ENCODE data around the gene CRYBG1.
"Not testable (repeated sequence)": the region's sequence is repeated elsewhere in the genome, so short reads cannot be mapped to it uniquely, and the experiment has no call there.

The CRYBG1 gene

DNA sequence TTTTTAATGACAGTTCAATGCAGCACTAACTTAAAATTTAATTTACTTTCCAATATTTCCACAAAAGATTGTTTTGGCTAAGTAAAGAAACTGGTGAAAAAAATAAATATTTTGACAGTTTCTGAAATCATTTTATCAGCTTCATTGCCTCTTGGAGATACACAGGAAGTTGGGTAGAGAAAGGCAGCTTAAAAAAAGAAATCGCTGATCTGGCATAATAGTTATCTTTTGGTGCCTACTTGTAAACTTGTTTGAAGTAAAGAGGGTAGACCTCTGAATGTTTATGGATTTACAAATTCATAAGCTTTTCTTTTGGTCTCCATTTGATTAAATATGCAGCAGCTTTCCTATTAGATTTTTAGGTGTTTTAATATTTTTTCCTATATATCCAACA, 165.4 kb downstream of the CRYBG1 start:
- DNase-seq (ENCODE audit: low spot score): no peak

GRCh38 chr6:106527117-106527516, 166.6 kb downstream of the CRYBG1 start:
- no peak for DNase-seq (ENCODE audit: low spot score)

DNA sequence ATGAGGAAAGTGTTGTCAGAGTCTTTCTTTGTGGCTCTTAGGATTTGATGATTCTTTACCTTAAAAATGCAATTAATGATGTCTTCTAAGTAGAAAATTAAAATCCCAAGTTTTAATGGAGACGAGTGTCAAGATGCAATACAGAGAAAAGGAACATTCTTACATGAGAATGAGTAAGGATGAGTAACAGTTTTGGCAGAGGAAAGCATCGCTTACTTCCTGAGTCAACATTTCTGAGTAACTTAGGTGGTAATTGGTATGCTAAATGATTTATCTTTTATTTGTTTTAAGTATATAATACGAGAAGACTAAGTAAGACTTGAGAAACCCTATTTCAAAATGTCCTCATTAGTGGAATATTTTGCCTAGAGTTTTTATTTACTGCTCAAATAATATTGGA, 167.5 kb downstream of the CRYBG1 start:
- no peak for DNase-seq (ENCODE audit: low spot score)

DNA sequence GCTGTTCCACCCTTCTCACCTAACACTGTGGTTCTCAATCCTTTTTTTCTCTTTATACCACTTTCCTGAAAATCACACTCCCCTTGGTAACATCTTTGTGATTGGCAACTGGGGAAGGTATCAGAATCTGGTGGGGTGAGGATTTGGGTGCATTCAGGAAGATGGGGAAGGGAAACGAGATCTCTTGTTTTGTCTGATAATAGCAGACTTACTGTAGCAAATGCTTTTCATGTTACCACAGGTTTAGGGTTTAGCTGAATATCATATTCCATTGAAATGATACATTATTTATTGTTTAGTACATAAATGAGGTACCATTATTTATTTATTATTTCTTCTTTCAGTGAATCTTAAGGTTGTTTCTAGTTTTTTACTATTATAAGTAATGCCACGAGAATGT, 168.0 kb downstream of the CRYBG1 start:
- no peak for DNase-seq (ENCODE audit: low spot score)

DNA sequence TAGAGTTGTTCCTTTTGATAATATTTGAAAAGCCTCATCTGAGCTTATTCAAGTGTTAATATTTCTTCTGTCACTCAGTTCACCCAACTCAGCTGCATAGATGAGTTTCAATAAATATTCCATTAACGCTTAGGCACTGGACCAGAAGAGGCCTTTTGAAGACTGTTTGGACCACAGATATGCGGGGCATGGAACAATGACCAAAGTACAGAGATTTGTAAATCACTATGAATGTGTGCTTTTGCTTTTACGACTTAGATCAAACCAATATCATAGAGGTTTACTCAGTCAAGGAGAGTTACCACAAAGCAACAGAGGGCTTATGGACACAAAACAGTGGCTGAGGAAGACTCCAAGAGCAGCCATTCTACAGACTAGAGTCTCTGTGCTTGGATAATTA, 168.9 kb downstream of the CRYBG1 start:
- no peak for DNase-seq (ENCODE audit: low spot score)

GRCh38 chr6:106530026-106530425, 169.5 kb downstream of the CRYBG1 start:
- DNase-seq (ENCODE audit: low spot score): no peak

DNA sequence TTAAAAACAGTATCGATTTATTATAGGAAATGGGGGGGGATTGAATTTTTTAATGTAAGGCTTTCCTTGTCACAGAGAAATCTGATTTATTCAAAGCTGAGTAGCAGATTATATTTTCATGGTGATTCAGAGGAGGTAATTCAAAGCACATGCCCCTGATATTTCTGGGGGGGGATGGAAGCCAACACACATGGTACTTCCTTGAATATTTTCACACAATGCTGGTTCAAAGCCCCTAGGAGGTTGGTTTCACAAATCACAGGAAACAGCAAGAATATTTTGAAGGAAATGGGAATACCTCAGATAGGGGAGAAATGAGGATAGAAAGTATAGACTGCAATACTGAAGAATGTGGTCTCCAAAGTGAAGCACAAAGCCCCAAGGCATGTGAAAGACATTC, 170.0 kb downstream of the CRYBG1 start:
- no peak for DNase-seq (ENCODE audit: low spot score)

- no peak for DNase-seq (ENCODE audit: low spot score)
These were observed 172.5 kb downstream of the CRYBG1 start for GRCh38 chr6:106533054-106533453.

- no peak for DNase-seq (ENCODE audit: low spot score)
These were observed 173.5 kb downstream of the CRYBG1 start for GRCh38 chr6:106534004-106534403.

DNA sequence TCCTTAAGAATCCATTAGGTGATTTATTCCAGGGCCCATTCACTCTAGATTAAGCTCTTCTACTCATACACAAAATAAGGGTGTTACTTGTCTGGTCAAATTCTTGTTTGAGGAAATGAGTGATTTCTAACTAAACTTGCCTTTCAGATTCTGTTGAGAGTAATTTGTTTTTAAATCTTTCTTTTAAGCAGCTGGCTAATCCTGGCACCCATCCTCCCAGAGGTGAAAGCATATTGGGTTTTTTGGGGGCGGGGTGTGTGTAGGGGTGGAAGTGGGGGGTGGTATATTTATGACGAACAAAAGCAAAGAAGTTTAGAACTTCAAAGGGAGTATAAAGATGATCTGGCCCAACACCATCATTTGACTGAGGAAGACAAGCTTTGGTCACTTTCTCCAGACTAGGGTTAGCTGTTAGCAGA, 174.1 kb downstream of the CRYBG1 start:
- no peak for DNase-seq (ENCODE audit: low spot score)

- no peak for DNase-seq (ENCODE audit: low spot score)
These were observed 174.5 kb downstream of the CRYBG1 start for GRCh38 chr6:106535012-106535411.

- DNase-seq (ENCODE audit: low spot score): no peak
These were observed 175.8 kb downstream of the CRYBG1 start for GRCh38 chr6:106536357-106536756.

- DNase-seq (ENCODE audit: low spot score): no peak
These were observed 176.3 kb downstream of the CRYBG1 start for GRCh38 chr6:106536851-106537250.

- DNase-seq (ENCODE audit: low spot score): no peak
These were observed 177.1 kb downstream of the CRYBG1 start for GRCh38 chr6:106537662-106538061.

DNA sequence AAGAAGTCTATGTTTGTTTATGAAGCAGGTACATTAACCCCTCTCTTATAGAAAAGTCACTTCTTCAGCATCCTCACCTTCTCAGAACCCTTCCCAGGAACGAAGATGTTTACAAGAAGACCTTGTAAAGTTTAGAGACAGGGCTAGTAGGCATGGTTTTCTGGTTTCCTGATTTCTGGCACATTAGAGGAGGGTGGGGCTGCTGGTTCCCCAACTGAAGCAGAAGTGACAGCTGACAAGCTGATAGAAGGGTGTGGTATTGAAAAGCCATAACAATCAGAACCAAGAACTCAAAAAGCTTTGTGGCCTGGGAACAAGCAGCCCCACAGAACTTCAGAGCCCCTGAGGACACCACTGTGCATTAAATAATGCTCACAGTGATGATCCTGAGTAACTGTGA, 177.6 kb downstream of the CRYBG1 start:
- no peak for DNase-seq (ENCODE audit: low spot score)

- no peak for DNase-seq (ENCODE audit: low spot score)
These were observed 179.4 kb downstream of the CRYBG1 start for GRCh38 chr6:106539936-106540335.

GRCh38 chr6:106540432-106540831, 179.9 kb downstream of the CRYBG1 start:
- DNase-seq (ENCODE audit: low spot score): no peak

DNA sequence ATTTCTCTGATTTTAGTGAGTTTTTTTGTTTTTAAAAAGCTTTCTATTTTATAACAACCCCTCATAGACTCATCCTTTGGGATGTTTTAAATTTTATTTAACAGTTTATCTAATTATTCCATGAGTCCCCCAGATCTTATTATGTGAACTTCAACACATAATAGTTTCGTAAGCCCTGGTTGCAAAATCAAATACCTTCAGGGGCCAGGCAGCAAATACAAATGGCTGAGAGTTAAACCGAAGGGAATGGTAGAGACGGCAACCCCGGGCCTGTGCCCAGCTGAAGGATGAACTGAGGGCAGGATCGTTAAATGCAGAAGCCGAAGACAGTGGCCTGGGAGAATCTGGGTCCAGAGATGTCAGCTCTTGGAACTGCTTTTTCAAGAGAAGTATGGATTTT, 180.4 kb downstream of the CRYBG1 start:
- peak; percentile 15 for DNase-seq (ENCODE audit: low spot score)

- no peak for DNase-seq (ENCODE audit: low spot score)
These were observed 185.8 kb downstream of the CRYBG1 start for GRCh38 chr6:106546261-106546690.

GRCh38 chr6:106546691-106547414, 186.3 kb downstream of the CRYBG1 start:
- no peak for DNase-seq (ENCODE audit: low spot score)

DNA sequence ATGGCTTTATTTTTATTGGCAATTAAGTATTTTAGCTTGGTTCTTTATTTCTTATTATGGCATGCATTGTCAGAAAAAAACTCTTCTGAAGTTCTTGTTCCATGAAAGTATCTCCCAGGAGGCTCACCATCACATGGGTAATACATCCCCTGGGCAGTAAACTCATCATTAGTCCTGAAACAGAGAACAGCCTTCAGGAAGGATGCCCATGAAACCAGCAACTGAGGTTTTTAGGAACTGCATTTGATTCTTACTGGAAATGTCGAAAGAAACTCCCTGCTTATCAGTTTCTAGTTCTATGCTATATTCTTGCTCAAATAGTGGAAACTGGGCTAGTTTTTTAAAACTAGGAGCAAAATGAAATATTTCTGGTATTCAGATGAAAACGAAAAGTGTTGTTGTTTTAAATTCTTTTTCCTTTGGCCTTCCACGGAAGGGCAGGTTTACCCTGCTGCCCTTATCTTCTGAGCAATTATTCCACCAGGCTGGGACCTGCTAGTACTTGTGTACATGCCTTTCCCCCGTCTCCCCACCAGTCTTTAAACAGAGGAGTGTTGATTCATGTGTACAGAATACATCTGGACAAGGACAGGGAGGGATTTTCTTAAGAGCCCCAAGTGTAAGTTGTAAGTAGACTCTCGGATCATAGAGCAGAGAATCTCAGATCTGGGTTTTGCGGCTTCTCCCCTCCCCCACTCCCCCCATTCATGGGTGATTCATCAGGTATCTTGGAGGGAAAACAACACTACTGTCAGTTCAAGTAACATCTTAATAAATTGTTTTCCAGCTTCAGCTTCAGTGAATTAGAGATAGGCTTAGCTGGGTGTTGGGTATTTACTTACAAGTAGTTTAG, 187.3 kb downstream of the CRYBG1 start:
- peak; percentile 24 for DNase-seq (ENCODE audit: low spot score)

- not testable (repeated sequence) for DNase-seq (ENCODE audit: low spot score)
These were observed 188.5 kb downstream of the CRYBG1 start for GRCh38 chr6:106548926-106549455.

DNA sequence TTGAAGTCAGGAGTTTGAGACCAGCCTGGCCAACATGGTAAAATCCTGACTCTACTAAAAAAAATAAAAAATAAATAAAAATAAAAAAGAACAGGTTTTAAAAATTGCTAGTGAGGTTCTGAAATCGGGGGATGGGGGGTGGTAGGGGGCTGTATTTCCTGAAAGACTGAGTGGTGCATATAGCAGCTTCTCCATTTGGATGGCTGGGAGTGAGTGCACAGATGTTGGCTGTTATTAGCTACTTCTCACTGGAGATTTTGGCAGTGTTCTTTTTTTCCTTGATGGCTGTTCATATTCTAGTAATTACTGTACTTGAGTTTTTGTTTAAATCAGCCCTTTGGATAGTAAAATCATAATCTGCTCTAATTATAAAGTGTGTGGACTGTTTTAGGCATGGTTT, 189.0 kb downstream of the CRYBG1 start:
- DNase-seq (ENCODE audit: low spot score): no peak
